OCI-LY7 (cell line): ENCODE data around the gene TMEM131L. TPM values are rescaled to one million over a fixed set of nuclear protein-coding genes. Genes with fewer than 3 reads are reported as not detected.

Experiments used
- BruUV-seq: library from RNA; stranded (reverse); fragments of 400-500 nt; replicated peaks from 2 replicates; lab custom pipeline; 2021; lab: Mats Ljungman, UMichigan
- CTCF ChIA-PET: fragments of 300-600 bp; sonication (Branson Sonifier 250); formaldehyde crosslinking; loops from one replicate; lab custom pipeline; 2022; ENCODE audit warnings: antibody characterized with exemption; ENCODE audit not compliant: unreplicated experiment; lab: Charles Lee
- POLR2A ChIA-PET: fragments of 300-600 bp; sonication (Branson Sonifier 250); formaldehyde crosslinking; loops from one replicate; lab custom pipeline; 2022; ENCODE audit warnings: antibody characterized with exemption; lab: Charles Lee
- DNase-seq: peaks from one replicate; pipeline ENCODE4 v3.0.0-alpha.2; 2015; ENCODE audit warnings: low spot score
- H2AFZ ChIP-seq: fragments of 200-600 bp; sonication (generic), shearing (Covaris generic); 2 replicates; pipeline ENCODE4 v1.6.1; 2014; ENCODE audit warnings: mild to moderate bottlenecking, antibody characterized with exemption, low read length, moderate library complexity
- H3K27ac ChIP-seq: fragments of 200-600 bp; sonication (generic); 2 replicates; pipeline ENCODE4 v1.5.1; 2014; ENCODE audit warnings: mixed run types, low read depth, mild to moderate bottlenecking, moderate library complexity, low read length, inconsistent platforms; ENCODE audit not compliant: poor library complexity, severe bottlenecking
- H3K36me3 ChIP-seq: fragments of 200-600 bp; sonication (generic); 2 replicates; pipeline ENCODE4 v1.6.1; 2014; ENCODE audit warnings: mild to moderate bottlenecking, antibody characterized with exemption, low read length, moderate library complexity, mixed read lengths; ENCODE audit not compliant: insufficient read depth
- H3K4me1 ChIP-seq: fragments of 200-600 bp; sonication (generic); 2 replicates; pipeline ENCODE4 v1.5.1; 2014; ENCODE audit warnings: mild to moderate bottlenecking, low read length; ENCODE audit not compliant: insufficient read depth, poor library complexity, severe bottlenecking
- H3K4me2 ChIP-seq: fragments of 200-600 bp; sonication (generic); 2 replicates; pipeline ENCODE4 v1.6.1; 2014; ENCODE audit warnings: mild to moderate bottlenecking, low read length
- H3K4me3 ChIP-seq: fragments of 200-600 bp; sonication (generic); 2 replicates; pipeline ENCODE4 v1.5.1; 2014; ENCODE audit warnings: mild to moderate bottlenecking, low read depth, low read length; ENCODE audit not compliant: poor library complexity, severe bottlenecking
- H3K79me2 ChIP-seq: fragments of 200-600 bp; sonication (generic); 2 replicates; pipeline ENCODE4 v1.6.1; 2016; ENCODE audit warnings: low read depth, mild to moderate bottlenecking, low read length, moderate library complexity, mixed read lengths; ENCODE audit not compliant: insufficient read depth
- H3K9me2 ChIP-seq: fragments of 200-600 bp; sonication (generic); 2 replicates; pipeline ENCODE4 v1.6.1; 2016; ENCODE audit warnings: mild to moderate bottlenecking, low read length, mixed read lengths; ENCODE audit not compliant: insufficient read depth
- H3K9me3 ChIP-seq: fragments of 200-600 bp; sonication (generic); 2 replicates; pipeline ENCODE4 v1.6.1; 2014; ENCODE audit warnings: mild to moderate bottlenecking, mixed run types, low read length, mixed read lengths
- H4K20me1 ChIP-seq: fragments of 200-600 bp; sonication (generic); 2 replicates; pipeline ENCODE4 v1.6.1; 2014; ENCODE audit warnings: mild to moderate bottlenecking, antibody characterized with exemption, low read length, moderate library complexity, mixed read lengths; ENCODE audit not compliant: insufficient read depth
- EZH2phosphoT487 ChIP-seq: fragments of 200-600 bp; sonication (generic); IDR thresholded peaks from 2 replicates; pipeline ENCODE4 v1.6.1; 2018; ENCODE audit warnings: low read depth, borderline replicate concordance, mild to moderate bottlenecking, mixed run types, antibody characterized with exemption, low read length, moderate library complexity, mixed read lengths
- intact Hi-C: fragments of 100-400 bp; cut with micrococcal nuclease; formaldehyde crosslinking; loops from one replicate; pipeline ENCODE4 v1.10.0; 2022; ENCODE audit not compliant: unreplicated experiment
- total RNA-seq, 2 experiments: library from RNA; depleted of rRNA in 1 of 2; stranded (reverse); fragments of >200 nt in 1 of 2; shearing (Covaris generic) in 1 of 2; gene quantifications; 2 replicates each; pipeline ENCODE4 v1.2.3, GENCODE V29; 2014 to 2022
- TF ChIP-seq, protein P1 (sequence below): fragments of 200-600 bp; sonication (generic); conservative IDR thresholded peaks from 2 replicates; pipeline ENCODE4 v1.5.1; 2014; ENCODE audit warnings: mild to moderate bottlenecking, antibody characterized with exemption, low read length, moderate library complexity, mixed read lengths

Gene TMEM131L
- total RNA-seq, 2 experiments from 2014 or later = 133 to 148 TPM

- intact Hi-C loops = loop anchor here (5.0 kb wide), 1 partner anchor 87 kb away; no protein-coding TSS in a partner anchor
- Histone ChIP-seq H3K4me2 (peak overlapping the region; percentile 6; the same call in 1 of the 2 replicates), H3K4me3 (no peak overlapping the region), H3K9me3 (no peaks in the 10 kb centered on the region), H2AFZ (no peak overlapping the region), H3K79me2 (peaks cover 100% of the 10 kb centered on the region), H3K27ac (peak overlapping the region; percentile 17), H3K4me1 (peaks cover 79% of the 10 kb centered on the region), H3K9me2 (no peaks in the 10 kb centered on the region), H3K36me3 (peaks cover 98% of the 10 kb centered on the region), H4K20me1 (peaks cover 60% of the 10 kb centered on the region)
- BruUV-seq = no TSS peak
- ChIA-PET POLR2A (interaction anchor here (1.0 to 1.1 kb wide), 2 partner anchors 11 to 168 kb away, joined by 3 read pairs; no protein-coding TSS in a partner anchor), CTCF (no interaction called here)
- DNase-seq = no peak
- TF ChIP-seq EZH2phosphoT487 = no peak
- TF ChIP-seq, protein P1, sequence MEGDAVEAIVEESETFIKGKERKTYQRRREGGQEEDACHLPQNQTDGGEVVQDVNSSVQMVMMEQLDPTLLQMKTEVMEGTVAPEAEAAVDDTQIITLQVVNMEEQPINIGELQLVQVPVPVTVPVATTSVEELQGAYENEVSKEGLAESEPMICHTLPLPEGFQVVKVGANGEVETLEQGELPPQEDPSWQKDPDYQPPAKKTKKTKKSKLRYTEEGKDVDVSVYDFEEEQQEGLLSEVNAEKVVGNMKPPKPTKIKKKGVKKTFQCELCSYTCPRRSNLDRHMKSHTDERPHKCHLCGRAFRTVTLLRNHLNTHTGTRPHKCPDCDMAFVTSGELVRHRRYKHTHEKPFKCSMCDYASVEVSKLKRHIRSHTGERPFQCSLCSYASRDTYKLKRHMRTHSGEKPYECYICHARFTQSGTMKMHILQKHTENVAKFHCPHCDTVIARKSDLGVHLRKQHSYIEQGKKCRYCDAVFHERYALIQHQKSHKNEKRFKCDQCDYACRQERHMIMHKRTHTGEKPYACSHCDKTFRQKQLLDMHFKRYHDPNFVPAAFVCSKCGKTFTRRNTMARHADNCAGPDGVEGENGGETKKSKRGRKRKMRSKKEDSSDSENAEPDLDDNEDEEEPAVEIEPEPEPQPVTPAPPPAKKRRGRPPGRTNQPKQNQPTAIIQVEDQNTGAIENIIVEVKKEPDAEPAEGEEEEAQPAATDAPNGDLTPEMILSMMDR = no peak
Observed at GRCh38 chr4:153519687-153520086, 53.5 kb downstream of the TMEM131L start.

- H3K27ac ChIP-seq = peak overlapping the region; percentile 62
- CTCF ChIA-PET = no interaction called here
- intact Hi-C loops = loop anchor here (5.0 kb wide), 1 partner anchor 88 kb away; no protein-coding TSS in a partner anchor
- no peak for TF ChIP-seq EZH2phosphoT487
- TF ChIP-seq, protein P1 = no peak
- no peak overlapping the region for H3K4me3 ChIP-seq
- peaks cover 60% of the 10 kb centered on the region for H4K20me1 ChIP-seq
- H3K9me2 ChIP-seq = no peaks in the 10 kb centered on the region
- H2AFZ ChIP-seq = no peak overlapping the region
- H3K79me2 ChIP-seq = peaks cover 100% of the 10 kb centered on the region
- DNase-seq = no peak
- no TSS peak for BruUV-seq
- POLR2A ChIA-PET = interaction anchor here (0.7 to 1.0 kb wide), 4 partner anchors 26 to 169 kb away, joined by 3 to 4 read pairs (median 3); no protein-coding TSS in a partner anchor
- H3K36me3 ChIP-seq = peaks cover 98% of the 10 kb centered on the region
- H3K9me3 ChIP-seq = no peaks in the 10 kb centered on the region; the same call in 1 of the 2 replicates
- peaks cover 73% of the 10 kb centered on the region for H3K4me1 ChIP-seq
- H3K4me2 ChIP-seq = peak overlapping the region; percentile 62; the same call in 1 of the 2 replicates
Observed at GRCh38 chr4:153520227-153520626, 54.1 kb downstream of the TMEM131L start.

- BruUV-seq = no TSS peak
- peak overlapping the region; percentile 62 for H3K27ac ChIP-seq
Observed at GRCh38 chr4:153520801-153521329, 54.7 kb downstream of the TMEM131L start.

More at GRCh38 chr4:153520801-153521329, 54.7 kb downstream of the TMEM131L start:
- intact Hi-C loops = loop anchor here (5.0 kb wide), 1 partner anchor 89 kb away; no protein-coding TSS in a partner anchor
- Histone ChIP-seq H3K9me2 (no peaks in the 10 kb centered on the region), H3K36me3 (peaks cover 98% of the 10 kb centered on the region), H3K9me3 (no peaks in the 10 kb centered on the region; the same call in 1 of the 2 replicates), H3K4me2 (peak overlapping the region; percentile 62), H4K20me1 (peaks cover 54% of the 10 kb centered on the region), H2AFZ (no peak overlapping the region), H3K4me3 (peak overlapping the region; percentile 8), H3K4me1 (peaks cover 71% of the 10 kb centered on the region), H3K79me2 (peaks cover 100% of the 10 kb centered on the region)
- DNase-seq = no peak
- TF ChIP-seq, protein P1 = no peak
- TF ChIP-seq EZH2phosphoT487 = no peak
- CTCF ChIA-PET = interaction anchor here (1.1 kb wide), 1 partner anchor 172 kb away, joined by 3 read pairs; no protein-coding TSS in a partner anchor
- POLR2A ChIA-PET = interaction anchor here (0.6 to 1.0 kb wide), 5 partner anchors 19 to 169 kb away, joined by 3 to 4 read pairs (median 3); no protein-coding TSS in a partner anchor
